H9 (cell line): Measurements from ENCODE around the gene LONRF3. TPM values are rescaled to one million over a fixed set of nuclear protein-coding genes. Genes with fewer than 3 reads are reported as not detected.

ENCODE experiments used
- DNase-seq: peaks from one replicate; pipeline ENCODE4 v3.0.0-alpha.2; 2017
- H2AFZ ChIP-seq: one replicate; pipeline ENCODE4 v1.6.1; 2013; ENCODE audit warnings: mild to moderate bottlenecking, low read length, control low read depth, moderate library complexity
- H2AK5ac ChIP-seq: 2 replicates; pipeline ENCODE4 v1.6.1; 2013; ENCODE audit warnings: low read length, control low read depth, mixed read lengths; ENCODE audit not compliant: insufficient read length
- H2BK120ac ChIP-seq: one replicate; pipeline ENCODE4 v1.6.1; 2013; ENCODE audit warnings: low read depth, mild to moderate bottlenecking, low read length, control low read depth, inconsistent platforms; ENCODE audit not compliant: poor library complexity, severe bottlenecking
- H2BK12ac ChIP-seq: 2 replicates; pipeline ENCODE4 v1.6.1; 2013; ENCODE audit warnings: low read length, control low read depth, mixed read lengths, low read depth; ENCODE audit not compliant: insufficient read length
- H2BK15ac ChIP-seq: 2 replicates; pipeline ENCODE4 v1.6.1; 2013; ENCODE audit warnings: low read depth, low read length, control low read depth
- H2BK20ac ChIP-seq: one replicate; pipeline ENCODE4 v1.6.1; 2013; ENCODE audit warnings: low read depth, mild to moderate bottlenecking, low read length, control low read depth, inconsistent platforms; ENCODE audit not compliant: poor library complexity, severe bottlenecking
- H2BK5ac ChIP-seq: 2 replicates; pipeline ENCODE4 v1.6.1; 2013; ENCODE audit warnings: low read length, control low read depth, mixed read lengths; ENCODE audit not compliant: insufficient read length
- H3K14ac ChIP-seq: 2 replicates; pipeline ENCODE4 v1.6.1; 2013; ENCODE audit warnings: low read length, control low read depth; ENCODE audit not compliant: insufficient read depth
- H3K18ac ChIP-seq: 2 replicates; pipeline ENCODE4 v1.6.1; 2013; ENCODE audit warnings: low read depth, mild to moderate bottlenecking, mixed read lengths, low read length, control low read depth; ENCODE audit not compliant: insufficient read length
- H3K23ac ChIP-seq: 2 replicates; pipeline ENCODE4 v1.6.1; 2013; ENCODE audit warnings: low read length, control low read depth, mixed read lengths, low read depth; ENCODE audit not compliant: insufficient read length
- H3K23me2 ChIP-seq: 2 replicates; pipeline ENCODE4 v1.6.1; 2013; ENCODE audit warnings: low read depth, mild to moderate bottlenecking, mixed read lengths, low read length, control low read depth; ENCODE audit not compliant: insufficient read length, poor library complexity, severe bottlenecking
- H3K27ac ChIP-seq: 2 replicates; pipeline ENCODE4 v1.5.1; 2013; ENCODE audit warnings: low read length, control low read depth, mixed read lengths, low read depth; ENCODE audit not compliant: insufficient read length
- H3K27me3 ChIP-seq: 2 replicates; pipeline ENCODE4 v1.6.1; 2013; ENCODE audit warnings: low read length, control low read depth, inconsistent platforms; ENCODE audit not compliant: insufficient read depth
- H3K4ac ChIP-seq: 2 replicates; pipeline ENCODE4 v1.6.1; 2013; ENCODE audit warnings: low read depth, mild to moderate bottlenecking, control low read depth, inconsistent platforms, low read length, moderate library complexity
- H3K4me1 ChIP-seq: 2 replicates; pipeline ENCODE4 v1.6.1; 2013; ENCODE audit warnings: low read length, control low read depth, inconsistent platforms; ENCODE audit not compliant: insufficient read depth
- H3K4me2 ChIP-seq: 2 replicates; pipeline ENCODE4 v1.6.1; 2013; ENCODE audit warnings: low read length, control low read depth, mixed read lengths; ENCODE audit not compliant: insufficient read length, insufficient read depth
- H3K56ac ChIP-seq: 2 replicates; pipeline ENCODE4 v1.6.1; 2013; ENCODE audit warnings: low read depth, mild to moderate bottlenecking, mixed read lengths, low read length, control low read depth; ENCODE audit not compliant: insufficient read length
- H3K79me1 ChIP-seq: 2 replicates; pipeline ENCODE4 v1.6.1; 2013; ENCODE audit warnings: low read depth, mild to moderate bottlenecking, moderate library complexity, low read length, control low read depth, inconsistent platforms; ENCODE audit not compliant: insufficient read depth, poor library complexity, severe bottlenecking
- H3K79me2 ChIP-seq: 2 replicates; pipeline ENCODE4 v1.6.1; 2013; ENCODE audit warnings: low read length, control low read depth, inconsistent platforms; ENCODE audit not compliant: insufficient read depth
- H3K9ac ChIP-seq: 2 replicates; pipeline ENCODE4 v1.6.1; 2013; ENCODE audit warnings: low read length, control low read depth, mixed read lengths; ENCODE audit not compliant: insufficient read length; ENCODE audit errors: extremely low read depth
- H3K9me3 ChIP-seq: one replicate; pipeline ENCODE4 v1.6.1; 2013; ENCODE audit warnings: low read depth, low read length, inconsistent platforms; ENCODE audit not compliant: control insufficient read depth
- H3T11ph ChIP-seq: one replicate; pipeline ENCODE4 v1.6.1; 2013; ENCODE audit warnings: mild to moderate bottlenecking, low read length, control low read depth, inconsistent platforms
- H4K20me1 ChIP-seq: one replicate; pipeline ENCODE4 v1.6.1; 2013; ENCODE audit not compliant: control insufficient read depth, insufficient read length, insufficient read depth
- H4K5ac ChIP-seq: 2 replicates; pipeline ENCODE4 v1.6.1; 2013; ENCODE audit warnings: low read depth, mild to moderate bottlenecking, mixed read lengths, low read length, control low read depth; ENCODE audit not compliant: insufficient read length
- H4K8ac ChIP-seq: replicated peaks from 2 replicates; pipeline ENCODE4 v1.6.1; 2013; ENCODE audit warnings: low read length, control low read depth, mixed read lengths, low read depth; ENCODE audit not compliant: insufficient read length
- H4K91ac ChIP-seq: 2 replicates; pipeline ENCODE4 v1.6.1; 2013; ENCODE audit warnings: low read depth, mild to moderate bottlenecking, moderate library complexity, mixed read lengths, low read length, control low read depth; ENCODE audit not compliant: insufficient read length
- H3K27ac Mint-ChIP-seq, 3 experiments: 2 replicates in 2 of 3; 3 replicates in 1 of 3; pipeline ENCODE4 v1.8.0; 2020 to 2021; ENCODE audit warnings: mixed read lengths in 3 of 3, mild to moderate bottlenecking in 1 of 3, moderate library complexity in 1 of 3
- H3K27me3 Mint-ChIP-seq: 2 replicates; pipeline ENCODE4 v1.8.0; 2021; ENCODE audit warnings: low read depth, mild to moderate bottlenecking, moderate library complexity, mixed read lengths
- H3K36me3 Mint-ChIP-seq, 3 experiments: 2 replicates in 2 of 3; 3 replicates in 1 of 3; pipeline ENCODE4 v1.8.0; 2020 to 2021; ENCODE audit warnings: low read depth in 3 of 3, mixed read lengths in 3 of 3; ENCODE audit not compliant: insufficient read depth in 1 of 3
- H3K4me1 Mint-ChIP-seq, 2 experiments: 2 replicates each; pipeline ENCODE4 v1.8.0; 2020; ENCODE audit warnings: mixed read lengths in 2 of 2
- H3K4me3 Mint-ChIP-seq, 2 experiments: 2 replicates in 1 of 2; 3 replicates in 1 of 2; pipeline ENCODE4 v1.8.0; 2020 to 2021; ENCODE audit warnings: mild to moderate bottlenecking in 2 of 2, mixed read lengths in 2 of 2, moderate library complexity in 1 of 2
- H3K9me3 Mint-ChIP-seq, 2 experiments: 2 replicates in 1 of 2; 3 replicates in 1 of 2; pipeline ENCODE4 v1.8.0; 2020; ENCODE audit warnings: mild to moderate bottlenecking in 2 of 2, mixed read lengths in 2 of 2, moderate library complexity in 1 of 2
- WGBS: extraction: QIAGEN DNeasy Blood & Tissue Kit; methylation state at CpG from one replicate; pipeline ENCODE4 v1.1.7; 2013; ENCODE audit warnings: missing lambda C conversion rate, low lambda C conversion rate, mixed read lengths; ENCODE audit not compliant: insufficient read length; ENCODE audit errors: extremely low coverage; 5-methylcytosine and 5-hydroxymethylcytosine counted together
- total RNA-seq: library from RNA; stranded (reverse); gene quantifications from 2 replicates; pipeline ENCODE4 v1.2.1, GENCODE V29; 2021
- TF ChIP-seq, protein P1 (sequence below): fragments of 200-600 bp; sonication (generic); conservative IDR thresholded peaks from 3 replicates; pipeline ENCODE4 v1.8.0; 2021; ENCODE audit warnings: antibody characterized with exemption, mild to moderate bottlenecking

LONRF3 gene
- total RNA-seq, 1 experiment from 2014 or later, result 0.33 TPM

DNA sequence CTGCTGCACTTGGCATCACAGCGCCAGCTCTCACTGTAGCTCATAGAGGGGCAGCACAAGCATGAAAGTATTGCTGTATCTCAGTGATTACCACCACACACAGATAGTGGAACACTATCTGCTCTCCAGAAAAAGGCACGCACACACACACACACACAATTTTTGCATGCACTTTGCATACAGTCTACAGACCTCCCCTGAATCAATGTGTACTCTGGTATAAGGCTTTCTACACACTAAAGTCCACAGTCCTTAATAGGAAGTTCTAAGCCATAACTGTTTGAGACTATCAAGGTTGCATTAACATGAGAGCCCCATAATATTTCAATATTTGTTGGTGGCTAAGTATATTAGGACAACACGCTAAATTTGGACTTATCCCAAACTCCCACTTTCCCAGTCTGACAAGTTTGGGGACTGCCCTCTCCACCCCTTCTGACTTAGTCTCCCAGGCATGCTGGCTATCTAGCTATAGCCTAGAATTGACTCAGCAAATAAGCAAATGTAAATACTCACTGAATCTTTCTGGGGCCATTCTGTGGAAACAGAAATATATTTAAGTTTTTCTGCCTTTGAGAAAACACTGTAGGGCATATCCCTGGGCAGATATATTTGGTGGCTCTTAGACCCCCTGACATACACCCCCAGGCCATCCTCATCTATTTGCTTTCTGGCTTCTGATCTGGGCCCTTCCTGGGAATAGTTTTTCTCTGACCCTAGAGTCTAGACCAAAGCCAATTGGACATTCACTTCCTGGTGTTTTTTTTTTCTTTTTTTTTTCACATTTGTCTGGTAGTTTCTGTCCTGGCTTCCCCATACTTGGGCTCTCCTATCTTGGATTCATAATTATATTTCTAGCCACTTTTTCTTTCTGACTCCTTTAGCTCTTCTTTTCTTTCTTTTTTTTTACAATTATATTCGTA, 62.0 kb downstream of the LONRF3 start:
- Histone ChIP-seq H4K5ac (no peak overlapping the region), H3K18ac (no peak overlapping the region), H3K14ac (no peak overlapping the region), H4K20me1 (no peaks in the 10 kb centered on the region), H3K23ac (no peak overlapping the region), H3K9ac (no peak overlapping the region), H3K4ac (no peak overlapping the region), H3K23me2 (no peaks in the 10 kb centered on the region), H3K27ac (no peak overlapping the region), H3K56ac (no peak overlapping the region), H2AK5ac (no peak overlapping the region), H2BK15ac (no peak overlapping the region), H3K79me1 (no peaks in the 10 kb centered on the region), H3K4me2 (no peak overlapping the region), H2BK12ac (no peak overlapping the region), H3K79me2 (no peaks in the 10 kb centered on the region), H4K91ac (no peak overlapping the region), H2BK120ac (no peak overlapping the region), H3K4me1 (no peaks in the 10 kb centered on the region), H3K9me3 (peaks cover 24% of the 10 kb centered on the region), H3K27me3 (no peaks in the 10 kb centered on the region), H2AFZ (no peak overlapping the region), H2BK5ac (no peak overlapping the region), H4K8ac (no peak overlapping the region), H2BK20ac (no peak overlapping the region), H3T11ph (no peak overlapping the region)
- WGBS, result no CpG with 5 or more reads among the region's 4 CpGs
- Mint-ChIP-seq H3K4me1 (peaks cover 5 to 8% of the 10 kb centered on the region in 2 experiments), H3K27ac (no peak overlapping the region), H3K4me3 (no peak overlapping the region), H3K27me3 (peaks cover 2% of the 10 kb centered on the region; the same call in 1 of the 2 replicates), H3K36me3 (peaks cover 9 to 20% (median 13%) of the 10 kb centered on the region in 3 experiments), H3K9me3 (peaks cover 71 to 73% of the 10 kb centered on the region in 2 experiments)
- TF ChIP-seq, protein P1, sequence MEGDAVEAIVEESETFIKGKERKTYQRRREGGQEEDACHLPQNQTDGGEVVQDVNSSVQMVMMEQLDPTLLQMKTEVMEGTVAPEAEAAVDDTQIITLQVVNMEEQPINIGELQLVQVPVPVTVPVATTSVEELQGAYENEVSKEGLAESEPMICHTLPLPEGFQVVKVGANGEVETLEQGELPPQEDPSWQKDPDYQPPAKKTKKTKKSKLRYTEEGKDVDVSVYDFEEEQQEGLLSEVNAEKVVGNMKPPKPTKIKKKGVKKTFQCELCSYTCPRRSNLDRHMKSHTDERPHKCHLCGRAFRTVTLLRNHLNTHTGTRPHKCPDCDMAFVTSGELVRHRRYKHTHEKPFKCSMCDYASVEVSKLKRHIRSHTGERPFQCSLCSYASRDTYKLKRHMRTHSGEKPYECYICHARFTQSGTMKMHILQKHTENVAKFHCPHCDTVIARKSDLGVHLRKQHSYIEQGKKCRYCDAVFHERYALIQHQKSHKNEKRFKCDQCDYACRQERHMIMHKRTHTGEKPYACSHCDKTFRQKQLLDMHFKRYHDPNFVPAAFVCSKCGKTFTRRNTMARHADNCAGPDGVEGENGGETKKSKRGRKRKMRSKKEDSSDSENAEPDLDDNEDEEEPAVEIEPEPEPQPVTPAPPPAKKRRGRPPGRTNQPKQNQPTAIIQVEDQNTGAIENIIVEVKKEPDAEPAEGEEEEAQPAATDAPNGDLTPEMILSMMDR, result no peak
- no peak for DNase-seq
